HEK293 (cell line): ENCODE measurements around the gene RASGRF2.

Experiments
- EGR2 ChIP-seq: fragments of 450-650 bp; formaldehyde crosslinking; IDR thresholded peaks from 2 replicates; pipeline ENCODE4 v1.5.1; 2016; ENCODE audit warnings: low read depth, missing biosample characterization, missing genetic modification characterization
- IKZF3 ChIP-seq: fragments of 450-650 bp; IDR thresholded peaks from 2 replicates; pipeline ENCODE4 v1.5.0; 2018; ENCODE audit warnings: missing biosample characterization, mild to moderate bottlenecking, missing genetic modification characterization, moderate library complexity
- PRDM1 ChIP-seq: fragments of 450-650 bp; formaldehyde crosslinking; IDR thresholded peaks from 2 replicates; pipeline ENCODE4; 2016; ENCODE audit warnings: missing biosample characterization, missing genetic modification characterization
- PRDM4 ChIP-seq: fragments of 450-650 bp; formaldehyde crosslinking; IDR thresholded peaks from 2 replicates; pipeline ENCODE4 v1.5.1; 2017; ENCODE audit warnings: missing biosample characterization, missing genetic modification characterization
- PRDM6 ChIP-seq: fragments of 450-650 bp; formaldehyde crosslinking; IDR thresholded peaks from 2 replicates; pipeline ENCODE4 v1.5.1; 2017; ENCODE audit warnings: missing biosample characterization, missing genetic modification characterization
- REPIN1 ChIP-seq: fragments of 450-650 bp; formaldehyde crosslinking; IDR thresholded peaks from 2 replicates; pipeline ENCODE4 v1.5.1; 2017; ENCODE audit warnings: missing biosample characterization, missing genetic modification characterization, low read depth
- SP3 ChIP-seq: fragments of 450-650 bp; formaldehyde crosslinking; IDR thresholded peaks from 2 replicates; pipeline ENCODE4 v1.5.1; 2016; ENCODE audit warnings: missing biosample characterization, missing genetic modification characterization
- TSHZ1 ChIP-seq: fragments of 450-650 bp; formaldehyde crosslinking; IDR thresholded peaks from 2 replicates; pipeline ENCODE4 v1.5.1; 2016; ENCODE audit warnings: missing biosample characterization, missing genetic modification characterization, borderline replicate concordance
- ZBTB17 ChIP-seq: fragments of 450-650 bp; formaldehyde crosslinking; IDR thresholded peaks from 2 replicates; pipeline ENCODE4 v1.5.1; 2016; ENCODE audit warnings: missing biosample characterization, missing genetic modification characterization
- ZBTB20 ChIP-seq: fragments of 450-650 bp; formaldehyde crosslinking; IDR thresholded peaks from 2 replicates; pipeline ENCODE4 v1.5.1; 2016; ENCODE audit warnings: missing biosample characterization, missing genetic modification characterization
- ZBTB49 ChIP-seq: fragments of 450-650 bp; formaldehyde crosslinking; IDR thresholded peaks from 2 replicates; pipeline ENCODE4 v1.5.1; 2016; ENCODE audit warnings: missing biosample characterization, missing genetic modification characterization, low read depth
- ZBTB6 ChIP-seq: fragments of 450-650 bp; formaldehyde crosslinking; IDR thresholded peaks from 2 replicates; pipeline ENCODE4 v1.5.1; 2017; ENCODE audit warnings: missing biosample characterization, missing genetic modification characterization
- ZFP41 ChIP-seq: fragments of 450-650 bp; formaldehyde crosslinking; IDR thresholded peaks from 2 replicates; pipeline ENCODE4 v1.5.1; 2016; ENCODE audit warnings: missing biosample characterization, missing genetic modification characterization, borderline replicate concordance
- ZNF112 ChIP-seq: fragments of 450-650 bp; formaldehyde crosslinking; IDR thresholded peaks from 2 replicates; pipeline ENCODE4 v1.5.0; 2017; ENCODE audit warnings: missing biosample characterization, missing genetic modification characterization
- ZNF114 ChIP-seq: fragments of 450-650 bp; formaldehyde crosslinking; IDR thresholded peaks from 2 replicates; pipeline ENCODE4 v1.5.0; 2017; ENCODE audit warnings: missing biosample characterization, missing genetic modification characterization
- ZNF140 ChIP-seq: fragments of 450-650 bp; formaldehyde crosslinking; IDR thresholded peaks from 2 replicates; pipeline ENCODE4 v1.5.1; 2016; ENCODE audit warnings: missing biosample characterization, missing genetic modification characterization
- ZNF202 ChIP-seq: fragments of 450-650 bp; formaldehyde crosslinking; IDR thresholded peaks from 2 replicates; pipeline ENCODE4 v1.5.1; 2016; ENCODE audit warnings: missing biosample characterization, missing genetic modification characterization, borderline replicate concordance
- ZNF223 ChIP-seq: fragments of 450-650 bp; formaldehyde crosslinking; IDR thresholded peaks from 2 replicates; pipeline ENCODE4 v1.5.1; 2016; ENCODE audit warnings: missing biosample characterization, missing genetic modification characterization
- ZNF341 ChIP-seq: fragments of 450-650 bp; formaldehyde crosslinking; IDR thresholded peaks from 2 replicates; pipeline ENCODE4; 2016; ENCODE audit warnings: low read depth, missing biosample characterization, missing genetic modification characterization
- ZNF37A ChIP-seq: fragments of 450-650 bp; IDR thresholded peaks from 2 replicates; pipeline ENCODE4 v1.5.1; 2018; ENCODE audit warnings: missing biosample characterization, missing genetic modification characterization
- ZNF558 ChIP-seq: fragments of 450-650 bp; formaldehyde crosslinking; IDR thresholded peaks from 2 replicates; pipeline ENCODE4 v1.5.1; 2016; ENCODE audit warnings: missing biosample characterization, missing genetic modification characterization
- ZNF600 ChIP-seq: fragments of 450-650 bp; formaldehyde crosslinking; IDR thresholded peaks from 2 replicates; pipeline ENCODE4 v1.5.1; 2016; ENCODE audit warnings: missing biosample characterization, missing genetic modification characterization
- ZNF677 ChIP-seq: fragments of 450-650 bp; IDR thresholded peaks from 2 replicates; pipeline ENCODE4 v1.5.0; 2018; ENCODE audit warnings: missing biosample characterization, mild to moderate bottlenecking, missing genetic modification characterization, moderate library complexity
- ZSCAN30 ChIP-seq: fragments of 450-650 bp; IDR thresholded peaks from 2 replicates; pipeline ENCODE4 v1.5.1; 2018; ENCODE audit warnings: missing biosample characterization, mild to moderate bottlenecking, missing genetic modification characterization, moderate library complexity
- TF ChIP-seq, protein P1 (sequence below): fragments of 450-650 bp; formaldehyde crosslinking; IDR thresholded peaks from 2 replicates; pipeline ENCODE4 v1.5.1; 2016; ENCODE audit warnings: missing biosample characterization, missing genetic modification characterization
- TF ChIP-seq, protein P2 (sequence below): IDR thresholded peaks from 2 replicates; pipeline ENCODE4 v1.6.1; 2011; ENCODE audit warnings: mild to moderate bottlenecking, low read depth, low read length, borderline replicate concordance

Gene RASGRF2

DNA sequence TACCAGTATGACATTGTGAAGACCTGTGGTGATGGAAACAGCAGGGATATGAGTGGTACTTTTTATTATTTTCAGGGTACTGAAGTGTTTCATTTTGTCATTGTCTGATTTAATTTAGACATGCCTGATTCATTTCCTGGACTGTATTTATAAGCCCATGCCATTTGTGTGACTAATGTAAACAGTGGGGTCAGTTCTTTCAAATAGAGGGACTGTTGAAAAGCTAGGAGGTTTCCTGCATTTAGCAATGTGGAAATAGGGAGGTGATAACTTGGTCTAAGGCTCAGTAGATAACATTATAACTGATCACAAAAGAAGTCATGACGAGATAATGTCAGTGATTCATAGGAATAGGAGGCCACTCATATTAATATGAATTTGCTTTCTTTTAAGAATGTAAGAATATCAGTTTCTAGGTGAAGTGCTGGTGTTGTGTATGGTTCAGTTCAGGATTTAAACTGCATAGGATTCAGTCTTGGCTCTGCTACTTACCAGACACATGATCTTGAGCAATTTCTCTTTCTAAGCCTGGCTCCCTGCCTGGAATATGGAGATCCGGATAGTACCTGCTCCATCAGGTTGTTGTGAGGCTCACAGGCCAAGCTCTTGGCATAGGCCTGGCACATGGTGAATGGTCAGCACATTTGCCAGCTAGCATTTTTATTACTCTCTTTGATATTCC is 7.5 kb downstream of the RASGRF2 start (continued):
- TF ChIP-seq PRDM6: 0 out of 2 replicates have a peak, but pooled peaks have one; percentile 33
- no peak for TF ChIP-seq ZNF223 (tag by site-specific recombination)
- TF ChIP-seq TSHZ1 (tag by site-specific recombination): no peak
- peak; percentile 58; the same call in 1 of the 2 replicates for TF ChIP-seq ZBTB6
- TF ChIP-seq ZNF37A (tag by site-specific recombination): no peak
- TF ChIP-seq PRDM1 (tag by site-specific recombination): no peak
- no peak for TF ChIP-seq ZNF140 (tag by site-specific recombination)
- no peak for TF ChIP-seq SP3
- TF ChIP-seq ZSCAN30 (tag by site-specific recombination): no peak
- TF ChIP-seq ZFP41 (tag by site-specific recombination): no peak
- TF ChIP-seq, protein P1, sequence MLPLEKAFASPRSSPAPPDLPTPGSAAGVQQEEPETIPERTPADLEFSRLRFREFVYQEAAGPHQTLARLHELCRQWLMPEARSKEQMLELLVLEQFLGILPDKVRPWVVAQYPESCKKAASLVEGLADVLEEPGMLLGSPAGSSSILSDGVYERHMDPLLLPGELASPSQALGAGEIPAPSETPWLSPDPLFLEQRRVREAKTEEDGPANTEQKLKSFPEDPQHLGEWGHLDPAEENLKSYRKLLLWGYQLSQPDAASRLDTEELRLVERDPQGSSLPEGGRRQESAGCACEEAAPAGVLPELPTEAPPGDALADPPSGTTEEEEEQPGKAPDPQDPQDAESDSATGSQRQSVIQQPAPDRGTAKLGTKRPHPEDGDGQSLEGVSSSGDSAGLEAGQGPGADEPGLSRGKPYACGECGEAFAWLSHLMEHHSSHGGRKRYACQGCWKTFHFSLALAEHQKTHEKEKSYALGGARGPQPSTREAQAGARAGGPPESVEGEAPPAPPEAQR (tag by site-specific recombination): no peak
- no peak for TF ChIP-seq ZNF558 (tag by site-specific recombination)
- no peak for TF ChIP-seq IKZF3
- TF ChIP-seq ZNF112 (tag by site-specific recombination): no peak
- TF ChIP-seq ZBTB20 (tag by site-specific recombination): no peak
- no peak for TF ChIP-seq EGR2
- peak; percentile 69 for TF ChIP-seq ZNF600 (tag by site-specific recombination)
- TF ChIP-seq ZNF202 (tag by site-specific recombination): no peak
- TF ChIP-seq ZBTB49 (tag by site-specific recombination): no peak
- TF ChIP-seq PRDM4 (tag by site-specific recombination): 0 out of 2 replicates have a peak, but pooled peaks have one; percentile 26
- TF ChIP-seq ZNF341 (tag by site-specific recombination): no peak
- peak; percentile 66 for TF ChIP-seq ZBTB17 (tag by site-specific recombination)
- TF ChIP-seq, protein P2, sequence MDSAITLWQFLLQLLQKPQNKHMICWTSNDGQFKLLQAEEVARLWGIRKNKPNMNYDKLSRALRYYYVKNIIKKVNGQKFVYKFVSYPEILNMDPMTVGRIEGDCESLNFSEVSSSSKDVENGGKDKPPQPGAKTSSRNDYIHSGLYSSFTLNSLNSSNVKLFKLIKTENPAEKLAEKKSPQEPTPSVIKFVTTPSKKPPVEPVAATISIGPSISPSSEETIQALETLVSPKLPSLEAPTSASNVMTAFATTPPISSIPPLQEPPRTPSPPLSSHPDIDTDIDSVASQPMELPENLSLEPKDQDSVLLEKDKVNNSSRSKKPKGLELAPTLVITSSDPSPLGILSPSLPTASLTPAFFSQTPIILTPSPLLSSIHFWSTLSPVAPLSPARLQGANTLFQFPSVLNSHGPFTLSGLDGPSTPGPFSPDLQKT: no peak
- TF ChIP-seq REPIN1: no peak
- TF ChIP-seq ZNF114 (tag by site-specific recombination): no peak
- no peak for TF ChIP-seq ZNF677
